Measurements from ENCODE around the gene CDH9.

The CDH9 gene, protein sequence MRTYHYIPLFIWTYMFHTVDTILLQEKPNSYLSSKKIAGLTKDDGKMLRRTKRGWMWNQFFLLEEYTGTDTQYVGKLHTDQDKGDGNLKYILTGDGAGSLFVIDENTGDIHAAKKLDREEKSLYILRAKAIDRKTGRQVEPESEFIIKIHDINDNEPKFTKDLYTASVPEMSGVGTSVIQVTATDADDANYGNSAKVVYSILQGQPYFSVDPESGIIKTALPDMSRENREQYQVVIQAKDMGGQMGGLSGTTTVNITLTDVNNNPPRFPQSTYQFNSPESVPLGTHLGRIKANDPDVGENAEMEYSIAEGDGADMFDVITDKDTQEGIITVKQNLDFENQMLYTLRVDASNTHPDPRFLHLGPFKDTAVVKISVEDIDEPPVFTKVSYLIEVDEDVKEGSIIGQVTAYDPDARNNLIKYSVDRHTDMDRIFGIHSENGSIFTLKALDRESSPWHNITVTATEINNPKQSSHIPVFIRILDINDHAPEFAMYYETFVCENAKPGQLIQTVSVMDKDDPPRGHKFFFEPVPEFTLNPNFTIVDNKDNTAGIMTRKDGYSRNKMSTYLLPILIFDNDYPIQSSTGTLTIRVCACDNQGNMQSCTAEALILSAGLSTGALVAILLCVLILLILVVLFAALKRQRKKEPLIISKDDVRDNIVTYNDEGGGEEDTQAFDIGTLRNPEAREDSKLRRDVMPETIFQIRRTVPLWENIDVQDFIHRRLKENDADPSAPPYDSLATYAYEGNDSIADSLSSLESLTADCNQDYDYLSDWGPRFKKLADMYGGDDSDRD

DNA sequence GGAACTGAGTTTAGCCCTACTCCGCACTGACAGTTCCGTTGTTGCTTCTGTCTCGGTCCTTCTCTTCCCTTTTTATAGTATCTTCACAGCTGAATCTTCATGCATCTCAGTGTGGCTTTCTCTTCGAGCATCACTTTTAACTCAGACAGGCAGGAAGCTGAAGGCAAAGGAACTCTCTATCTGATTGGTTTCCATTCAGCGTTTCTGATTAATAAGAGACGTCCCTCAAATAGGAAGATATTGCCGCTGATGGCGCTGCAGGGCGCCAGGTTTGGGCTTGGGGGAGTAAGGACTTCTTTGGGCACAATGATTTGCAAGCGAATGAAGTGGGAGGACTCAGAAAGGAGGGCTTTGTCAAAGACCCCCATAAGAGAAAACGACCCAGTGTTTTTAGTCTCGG lies at the start of gene CDH9:
TSS of gene CDH9 (minus strand) at position 111 of the 400 bp plus-strand sequence. CDS start 50,253 bp downstream, outside the sequence.
- DNase-seq (ENCODE audit: low spot score), result peak; percentile 15

DNA sequence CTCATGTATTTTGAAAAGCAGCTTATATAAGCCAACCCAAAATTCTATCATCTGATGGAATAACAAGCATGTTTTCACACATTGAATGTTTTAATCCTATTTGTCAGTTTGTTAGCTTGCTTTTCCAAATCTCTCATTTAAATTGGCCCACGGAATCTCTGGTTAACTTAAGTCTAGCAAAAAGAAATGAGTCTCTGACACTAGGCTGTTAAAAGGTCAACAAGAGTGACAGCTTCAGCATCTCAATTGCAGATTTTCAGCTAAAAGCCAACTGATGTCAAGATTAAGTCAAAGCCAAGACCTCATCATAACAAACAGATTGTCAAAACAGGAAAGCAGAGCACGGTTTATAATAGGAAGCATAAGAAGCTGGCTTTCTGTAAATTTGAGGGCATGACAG lies 49.4 kb upstream of the CDH9 start:
- no peak for DNase-seq (ENCODE audit: low spot score)

DNA sequence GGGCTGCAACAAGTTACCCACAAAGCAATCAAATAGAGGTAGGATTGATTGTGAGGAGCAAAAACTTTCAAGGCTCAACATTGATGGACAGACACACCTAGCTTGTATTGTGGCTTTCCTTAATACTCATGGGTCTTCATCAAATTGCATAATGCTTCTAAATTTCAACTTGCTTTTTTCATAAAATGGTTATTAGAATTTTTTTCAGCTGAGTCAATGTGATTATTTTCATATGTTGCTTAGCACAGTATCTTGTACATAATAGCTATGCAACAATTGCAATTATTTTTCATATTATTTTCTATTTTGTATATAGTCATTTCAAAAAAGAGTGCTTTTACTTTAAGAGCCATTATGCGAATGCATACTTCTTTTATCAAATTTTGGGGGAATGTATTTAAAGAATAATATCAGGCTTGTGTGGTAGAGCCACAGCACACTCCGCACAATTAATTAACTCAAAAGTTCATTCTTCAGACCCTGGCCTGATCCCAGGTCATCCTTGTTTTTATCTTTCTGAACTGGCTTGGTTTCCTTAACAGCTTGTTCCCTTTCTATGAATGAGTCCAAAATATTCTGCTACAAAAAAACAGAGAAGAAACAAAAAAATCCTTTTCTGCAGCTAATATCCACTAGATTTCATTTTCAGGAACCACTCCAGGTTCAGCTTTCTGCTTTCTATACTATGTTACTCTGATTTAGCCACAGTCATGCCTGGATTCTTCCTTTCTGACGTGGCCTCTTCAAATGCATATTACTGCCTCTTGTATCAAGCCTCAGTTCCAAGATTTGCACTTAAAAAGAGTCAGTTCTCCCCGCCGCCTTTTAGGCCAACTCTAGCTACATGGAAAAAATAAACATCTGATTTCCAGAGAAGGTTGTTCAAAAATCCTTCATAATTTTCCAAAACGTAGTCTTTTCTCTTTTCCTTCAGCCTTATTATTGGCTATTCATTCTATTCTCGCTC lies 45.3 kb upstream of the CDH9 start:
- no peak for DNase-seq (ENCODE audit: low spot score)

DNA sequence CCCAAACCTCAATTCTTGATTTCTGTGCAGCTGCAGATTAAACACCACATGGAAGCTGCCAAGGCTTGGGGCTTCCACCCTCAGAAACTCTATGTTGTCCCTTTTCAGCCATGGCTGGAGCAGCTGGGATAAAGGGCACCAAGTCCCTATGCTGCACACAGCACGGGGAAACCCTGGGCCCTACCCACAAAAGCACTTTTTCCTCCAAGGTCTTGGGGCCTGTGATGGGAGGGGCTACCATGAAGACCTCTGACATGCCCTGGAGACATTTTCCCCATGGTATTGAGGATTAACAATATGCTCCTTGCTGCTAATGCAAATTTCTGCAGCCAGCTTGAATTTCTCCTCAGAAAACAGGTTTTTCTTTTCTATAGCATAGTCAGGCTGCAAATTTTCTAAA lies 41.8 kb upstream of the CDH9 start:
- DNase-seq (ENCODE audit: low spot score), result no peak

DNA sequence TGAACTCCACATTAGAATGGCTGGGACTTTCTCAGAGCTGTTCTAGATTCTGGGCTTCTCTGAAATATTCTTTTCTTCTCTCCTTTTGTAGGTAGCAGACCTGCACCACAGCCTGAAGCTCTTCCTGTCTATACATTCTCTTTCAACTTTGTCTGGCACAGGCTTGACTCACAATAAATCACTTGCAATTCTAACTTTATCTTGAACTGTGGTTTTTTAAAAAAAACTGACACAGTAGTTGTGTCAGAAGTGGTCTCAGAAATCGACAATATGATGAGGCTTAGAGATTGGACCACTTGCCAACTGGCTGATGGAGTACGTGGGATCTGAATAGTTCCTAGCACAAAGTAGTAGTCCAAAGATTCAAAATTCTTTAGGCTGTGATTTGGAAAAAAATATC lies 24.1 kb upstream of the CDH9 start:
- no peak for DNase-seq (ENCODE audit: low spot score)

DNA sequence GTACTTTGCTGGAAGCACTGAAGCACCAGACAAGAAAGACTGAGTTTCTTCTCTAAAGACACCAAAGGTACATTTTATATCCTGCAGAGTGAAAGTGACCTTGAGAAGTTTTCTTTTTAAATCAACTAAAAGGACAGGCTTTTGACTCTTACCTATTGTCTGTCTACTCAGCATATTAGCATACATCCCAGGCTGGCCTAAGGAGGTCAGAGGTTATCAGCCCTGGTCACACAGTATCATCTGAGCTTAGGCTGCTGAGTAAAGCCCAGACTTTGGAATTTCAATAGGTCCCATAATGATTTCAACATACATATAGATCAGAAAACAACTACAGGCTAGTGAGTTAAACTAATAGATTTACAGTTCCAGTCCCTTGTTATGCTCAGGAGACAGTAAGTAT lies 10.1 kb upstream of the CDH9 start:
- no peak for DNase-seq (ENCODE audit: low spot score)

DNA sequence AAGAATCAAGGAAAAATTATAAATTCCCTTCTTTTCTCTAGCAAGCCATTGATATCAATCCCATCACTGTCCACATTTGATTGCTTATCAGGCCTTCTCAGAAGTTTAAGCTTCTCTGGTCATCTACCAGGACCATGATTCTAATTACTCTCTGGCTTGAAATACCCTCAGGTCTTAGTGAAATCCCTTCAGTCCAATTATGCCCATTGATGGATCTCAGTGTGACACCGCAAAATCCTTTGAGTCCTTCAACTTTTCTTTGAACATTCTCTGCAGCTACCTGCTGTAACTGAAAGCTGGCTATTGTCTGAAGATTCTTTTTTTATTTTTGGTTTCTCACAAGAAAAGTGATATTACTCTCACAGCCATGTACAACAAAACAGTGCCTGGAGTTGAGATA lies 3.0 kb upstream of the CDH9 start:
- DNase-seq (ENCODE audit: low spot score), result no peak

DNA sequence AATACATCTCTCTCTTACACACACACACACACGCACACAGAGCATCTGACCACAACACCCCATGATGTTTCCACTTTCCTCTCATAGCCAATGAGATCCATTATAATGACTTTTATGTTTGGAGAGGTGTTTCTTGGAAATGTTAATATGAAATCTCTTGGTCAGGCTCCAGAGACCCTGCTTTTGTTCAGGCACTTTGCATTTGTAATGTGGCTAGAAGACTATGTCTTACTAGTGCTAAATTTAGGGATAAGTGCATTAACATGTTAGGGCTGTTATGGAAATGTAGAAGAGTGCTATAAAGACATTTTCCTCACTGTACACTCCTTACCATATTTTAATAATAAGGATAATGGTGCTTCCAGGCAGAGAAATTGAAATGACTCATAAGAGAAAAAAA lies 3.8 kb downstream of the CDH9 start:
- DNase-seq (ENCODE audit: low spot score), result no peak

DNA sequence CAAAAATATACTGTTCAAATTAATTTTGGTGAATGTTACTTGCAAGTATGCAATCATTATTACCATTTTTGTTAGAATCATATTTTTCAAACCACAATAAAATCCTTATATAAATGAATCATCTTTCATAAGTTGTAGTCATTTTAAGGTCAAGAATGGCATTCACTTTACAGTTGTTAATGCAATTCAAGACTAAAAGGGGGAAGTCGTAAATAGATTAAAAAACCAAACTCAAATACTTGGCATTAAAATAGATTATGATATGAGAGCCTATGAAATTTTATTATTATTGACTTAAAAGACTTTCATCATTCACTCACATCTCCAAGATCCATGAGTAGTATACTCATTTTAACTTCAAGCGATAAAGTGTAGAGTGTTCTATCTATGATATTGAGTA lies 11.6 kb downstream of the CDH9 start:
- no peak for DNase-seq (ENCODE audit: low spot score)

DNA sequence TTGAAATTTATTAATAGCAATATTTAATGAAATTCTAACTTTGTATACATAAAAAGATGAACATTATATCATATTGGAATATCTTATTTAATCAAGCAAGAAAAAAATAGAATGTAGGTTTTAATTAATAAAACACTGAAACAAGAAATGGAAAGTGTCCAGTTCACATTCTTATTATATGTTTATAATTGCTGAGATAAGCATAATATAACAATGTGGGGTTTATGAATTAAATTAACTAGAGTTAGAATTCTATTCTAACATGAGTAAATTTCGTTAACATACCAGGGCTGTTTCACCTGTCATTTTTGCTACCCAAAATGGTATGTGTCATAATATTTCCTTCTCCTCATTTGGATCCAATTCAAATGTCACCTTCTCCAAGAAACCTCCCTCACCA lies 12.3 kb downstream of the CDH9 start:
- DNase-seq (ENCODE audit: low spot score), result no peak

DNA sequence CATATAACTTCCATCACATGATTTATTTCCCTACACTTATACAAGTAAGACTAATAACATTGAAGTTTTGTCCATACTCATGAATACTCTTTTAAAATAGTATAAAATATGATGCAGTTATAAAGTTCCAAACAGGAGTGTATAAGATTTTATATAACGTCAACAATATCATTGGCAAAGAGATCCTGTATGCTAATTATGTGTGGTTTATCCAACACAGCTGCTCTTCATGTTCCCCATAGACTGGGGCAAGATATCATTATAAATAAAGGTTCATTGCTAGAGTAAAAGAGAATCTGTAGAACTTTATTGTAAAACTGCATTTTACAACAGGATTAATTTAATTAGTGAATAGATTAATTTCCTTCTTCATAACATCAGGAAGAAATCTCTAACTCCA lies 16.9 kb downstream of the CDH9 start:
- no peak for DNase-seq (ENCODE audit: low spot score)

DNA sequence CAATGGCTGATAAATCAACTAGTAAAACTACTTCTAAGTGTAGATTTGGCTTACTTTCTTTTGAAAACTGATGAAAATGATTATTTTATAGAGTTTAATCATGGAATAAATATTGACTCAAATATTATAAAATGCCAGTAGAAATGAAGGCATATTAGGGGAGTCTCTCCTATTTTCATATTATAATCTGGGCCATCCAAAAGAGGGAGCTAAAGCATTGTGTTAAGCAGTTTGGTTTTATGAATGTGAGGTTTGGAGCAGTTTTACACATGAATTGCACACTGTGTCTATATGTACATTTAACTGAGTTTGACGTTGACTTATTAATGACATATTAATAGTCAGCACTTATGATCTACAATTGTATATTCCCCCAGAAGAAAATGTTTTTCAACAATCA lies 17.4 kb downstream of the CDH9 start:
- DNase-seq (ENCODE audit: low spot score), result no peak

DNA sequence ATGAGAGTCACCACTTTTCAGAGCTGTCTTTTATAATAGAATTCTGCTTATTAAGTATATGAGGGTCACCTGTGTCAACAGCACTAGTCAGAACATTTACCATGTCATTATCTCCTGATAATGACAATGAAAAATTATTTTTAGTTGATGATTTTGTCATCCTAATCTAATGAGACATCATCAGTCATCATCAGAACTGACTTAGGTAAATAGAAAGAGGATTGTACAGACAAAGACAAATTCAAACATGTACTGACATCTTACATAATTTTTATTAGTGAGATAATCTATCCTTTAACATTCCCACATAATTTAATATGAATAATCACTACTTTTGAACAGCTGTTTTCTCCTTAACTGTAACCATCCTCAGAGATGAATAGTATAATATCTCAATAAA lies 22.6 kb downstream of the CDH9 start:
- DNase-seq (ENCODE audit: low spot score), result no peak

DNA sequence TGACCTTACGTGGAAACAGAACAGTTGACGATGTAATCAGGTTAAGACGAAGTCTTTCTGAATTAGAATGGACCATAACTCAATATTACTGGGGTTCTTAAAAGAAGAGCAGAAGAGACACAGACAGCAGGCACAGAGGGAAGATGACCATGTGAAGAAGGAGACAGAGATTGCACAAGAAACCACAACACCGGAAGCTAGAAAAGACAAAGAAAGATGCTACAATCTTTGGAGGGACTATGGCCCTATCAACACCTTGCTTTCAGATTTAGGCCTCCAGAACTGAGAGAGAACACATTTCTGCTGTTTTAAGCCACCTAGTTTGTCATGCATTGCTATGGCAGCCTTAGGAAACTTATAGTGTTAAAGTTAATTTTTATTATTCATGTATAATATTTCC lies 27.1 kb downstream of the CDH9 start:
- DNase-seq (ENCODE audit: low spot score), result no peak

DNA sequence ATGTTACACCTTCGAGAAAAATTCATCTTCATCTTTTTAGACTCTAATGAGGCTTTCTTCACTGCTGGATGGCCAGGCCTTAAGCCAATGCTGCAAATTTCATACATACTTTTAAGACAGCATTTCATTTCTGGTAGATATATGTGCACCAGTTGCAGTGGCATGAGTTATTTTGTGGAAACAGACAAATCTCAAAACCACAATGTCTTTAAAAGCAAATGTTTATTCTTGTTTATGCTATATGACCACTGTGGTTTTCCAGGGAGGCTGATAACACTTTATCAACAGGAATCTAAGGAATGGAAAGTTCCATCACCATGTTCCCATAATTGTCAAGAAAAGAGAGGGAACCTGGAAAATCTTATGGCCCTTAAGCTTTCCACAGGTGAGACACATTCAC lies 27.7 kb downstream of the CDH9 start:
- DNase-seq (ENCODE audit: low spot score), result no peak

DNA sequence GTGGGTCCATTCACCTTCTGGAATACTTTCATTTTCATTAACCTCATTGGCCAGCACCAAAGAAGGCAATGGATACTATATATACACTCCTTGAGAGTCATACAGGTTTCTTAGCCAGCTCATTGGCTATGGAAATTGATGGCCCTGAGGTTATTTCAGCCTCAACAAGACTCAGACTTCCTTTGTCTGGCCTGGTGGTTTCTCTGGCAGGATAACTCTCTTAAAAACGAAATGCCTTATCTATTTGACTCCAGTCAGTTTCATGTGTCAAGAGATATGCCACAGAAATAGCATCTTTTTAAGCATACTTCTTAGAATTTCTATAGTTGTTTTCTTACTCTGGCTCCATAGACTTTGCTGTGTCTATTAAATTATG lies 28.9 kb downstream of the CDH9 start:
- DNase-seq (ENCODE audit: low spot score), result no peak

DNA sequence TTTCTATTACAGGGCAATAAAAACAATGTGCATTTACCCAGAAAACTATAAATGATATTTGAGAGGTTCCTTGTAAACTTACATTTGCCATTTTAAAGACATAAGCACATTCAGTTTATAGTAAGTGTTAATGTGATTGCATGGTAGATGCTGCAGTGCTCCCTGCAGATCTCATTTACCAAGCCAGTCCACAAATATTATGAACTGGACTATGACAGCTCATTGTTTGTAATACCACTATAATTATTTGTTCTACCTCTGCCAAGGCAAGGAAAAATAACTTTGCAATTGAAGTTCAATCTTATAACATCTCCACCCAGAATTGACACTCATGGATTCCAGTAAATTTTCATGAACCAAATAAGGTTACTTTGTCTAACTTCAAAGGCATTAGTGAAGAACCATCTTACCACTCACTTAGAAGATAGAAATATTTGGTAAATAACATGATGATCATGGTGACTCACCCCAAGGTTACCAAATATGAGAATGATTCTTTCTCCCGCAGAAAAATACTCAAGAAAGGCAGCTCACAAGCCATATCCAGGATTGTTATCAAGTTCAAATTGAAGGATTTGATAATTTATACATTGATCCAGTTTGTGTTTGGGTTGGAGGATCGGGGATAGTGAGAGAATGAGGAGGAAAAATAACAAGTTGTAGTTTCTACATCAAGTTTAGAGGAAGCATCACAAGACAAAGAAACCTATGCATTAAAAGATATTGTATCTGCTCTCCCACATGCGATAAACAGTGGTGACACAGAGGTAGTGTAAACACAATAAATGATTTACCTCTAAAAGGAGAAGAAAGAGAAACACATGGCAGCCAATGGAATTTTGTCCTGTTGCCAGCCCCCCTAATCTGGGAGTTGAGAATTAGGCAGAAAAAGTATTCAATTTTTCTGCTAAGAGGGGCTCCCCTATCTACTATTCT lies 29.5 kb downstream of the CDH9 start:
- DNase-seq (ENCODE audit: low spot score), result no peak

DNA sequence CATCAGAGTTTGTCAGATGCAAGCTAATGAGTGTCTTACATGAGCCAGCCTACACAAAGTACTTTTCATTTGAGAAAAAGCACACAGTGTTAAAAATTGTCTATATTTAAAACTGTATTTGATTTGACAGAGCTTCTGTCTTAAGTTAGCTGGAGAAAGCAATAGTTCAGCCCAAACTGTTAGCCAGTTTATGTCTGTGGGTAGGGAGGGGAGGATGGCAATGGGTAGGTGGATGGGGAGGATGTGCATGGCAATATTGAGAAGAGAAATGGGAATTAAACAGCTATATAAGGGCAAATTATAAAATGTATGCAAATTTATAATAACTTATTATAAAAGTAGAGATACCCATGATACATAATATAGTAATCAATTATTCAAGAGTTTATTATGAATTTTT lies 31.3 kb downstream of the CDH9 start:
- no peak for DNase-seq (ENCODE audit: low spot score)

DNA sequence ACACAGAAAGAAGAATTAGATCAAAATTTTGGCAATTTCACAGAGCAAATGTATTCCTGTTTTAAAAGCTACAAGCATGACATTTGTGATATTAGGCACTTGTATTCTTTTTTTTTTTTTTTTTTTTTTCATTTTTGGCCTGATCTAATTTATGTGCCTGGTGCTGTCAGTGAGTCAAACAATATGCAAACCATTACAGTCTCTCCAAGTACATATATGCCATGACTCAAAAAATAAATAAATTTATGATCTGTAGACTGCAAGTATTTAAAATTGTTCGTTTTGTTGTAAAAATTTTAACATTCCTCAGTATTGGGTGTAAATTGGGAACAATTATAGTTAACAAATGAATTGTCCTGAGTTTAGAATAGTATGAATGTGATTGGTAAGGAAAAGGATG lies 51.4 kb downstream of the CDH9 start:
- no peak for DNase-seq (ENCODE audit: low spot score)

DNA sequence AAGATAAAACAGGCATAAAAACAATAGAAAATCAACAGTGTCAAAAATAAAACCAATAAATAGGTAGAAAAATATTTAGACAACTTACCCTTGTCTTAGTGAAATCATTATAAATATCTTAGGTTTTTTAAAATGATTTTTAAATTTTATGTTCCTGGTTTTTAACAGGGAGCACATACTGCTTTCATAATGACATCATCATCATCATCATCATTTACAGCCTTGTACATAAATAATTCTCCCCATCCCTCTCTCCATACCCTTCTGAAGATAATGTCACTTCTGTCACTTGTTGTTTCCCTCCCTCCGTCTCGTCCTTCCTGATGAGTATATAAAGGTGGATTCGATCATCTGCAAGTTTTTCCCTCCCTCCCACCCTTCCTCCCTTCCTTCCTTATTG lies 56.6 kb downstream of the CDH9 start:
- DNase-seq (ENCODE audit: low spot score), result no peak

DNA sequence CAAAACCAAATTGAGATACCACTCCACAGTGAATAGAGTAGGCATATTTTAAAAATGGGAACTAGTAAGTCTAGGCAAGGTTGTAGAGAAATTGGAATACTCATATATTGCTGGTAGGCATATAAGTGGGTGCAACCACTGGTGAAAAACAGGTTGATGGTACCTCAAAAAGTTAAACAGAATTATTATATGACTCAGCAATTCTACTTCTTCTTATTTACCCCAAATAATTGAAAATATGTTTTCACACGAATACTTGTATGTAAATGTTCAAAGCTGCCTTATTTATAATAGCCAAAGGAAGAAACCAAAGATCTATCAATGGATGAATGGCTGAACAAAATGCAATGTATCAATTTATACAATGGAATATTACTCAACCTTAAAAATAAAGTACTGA lies 79.1 kb downstream of the CDH9 start:
- DNase-seq (ENCODE audit: low spot score), result no peak
